OCI-LY7 (cell line): ENCODE data around the gene SUPT20HL2.

Experiments
- CTCF ChIP-seq: fragments of 200-600 bp; sonication (generic); conservative IDR thresholded peaks from 2 replicates; pipeline ENCODE4 v1.5.1; 2014; ENCODE audit warnings: mild to moderate bottlenecking, antibody characterized with exemption, low read length, moderate library complexity, mixed read lengths
- EZH2phosphoT487 ChIP-seq: fragments of 200-600 bp; sonication (generic); IDR thresholded peaks from 2 replicates; pipeline ENCODE4 v1.6.1; 2018; ENCODE audit warnings: low read depth, borderline replicate concordance, mild to moderate bottlenecking, mixed run types, antibody characterized with exemption, low read length, moderate library complexity, mixed read lengths

- TF ChIP-seq CTCF (no peak), EZH2phosphoT487 (no peak)
Measured at GRCh38 chrX:24355095-24355494, 41.2 kb upstream of the SUPT20HL2 start.
